LNCAP (cell line): ENCODE measurements around the gene VCL.

ENCODE experiments used
- TF ChIP-seq, protein P1 (sequence below): fragments of 450-650 bp; IDR thresholded peaks from 2 replicates; pipeline ENCODE4 v1.5.1; 2017; ENCODE audit warnings: mild to moderate bottlenecking

Gene VCL

GRCh38 chr10:74114041-74114448 is 116.1 kb downstream of the VCL start:
- TF ChIP-seq, protein P1, sequence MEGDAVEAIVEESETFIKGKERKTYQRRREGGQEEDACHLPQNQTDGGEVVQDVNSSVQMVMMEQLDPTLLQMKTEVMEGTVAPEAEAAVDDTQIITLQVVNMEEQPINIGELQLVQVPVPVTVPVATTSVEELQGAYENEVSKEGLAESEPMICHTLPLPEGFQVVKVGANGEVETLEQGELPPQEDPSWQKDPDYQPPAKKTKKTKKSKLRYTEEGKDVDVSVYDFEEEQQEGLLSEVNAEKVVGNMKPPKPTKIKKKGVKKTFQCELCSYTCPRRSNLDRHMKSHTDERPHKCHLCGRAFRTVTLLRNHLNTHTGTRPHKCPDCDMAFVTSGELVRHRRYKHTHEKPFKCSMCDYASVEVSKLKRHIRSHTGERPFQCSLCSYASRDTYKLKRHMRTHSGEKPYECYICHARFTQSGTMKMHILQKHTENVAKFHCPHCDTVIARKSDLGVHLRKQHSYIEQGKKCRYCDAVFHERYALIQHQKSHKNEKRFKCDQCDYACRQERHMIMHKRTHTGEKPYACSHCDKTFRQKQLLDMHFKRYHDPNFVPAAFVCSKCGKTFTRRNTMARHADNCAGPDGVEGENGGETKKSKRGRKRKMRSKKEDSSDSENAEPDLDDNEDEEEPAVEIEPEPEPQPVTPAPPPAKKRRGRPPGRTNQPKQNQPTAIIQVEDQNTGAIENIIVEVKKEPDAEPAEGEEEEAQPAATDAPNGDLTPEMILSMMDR = no peak

- TF ChIP-seq, protein P1 = no peak
These were observed 119.8 kb downstream of the VCL start for GRCh38 chr10:74117738-74118137.

DNA sequence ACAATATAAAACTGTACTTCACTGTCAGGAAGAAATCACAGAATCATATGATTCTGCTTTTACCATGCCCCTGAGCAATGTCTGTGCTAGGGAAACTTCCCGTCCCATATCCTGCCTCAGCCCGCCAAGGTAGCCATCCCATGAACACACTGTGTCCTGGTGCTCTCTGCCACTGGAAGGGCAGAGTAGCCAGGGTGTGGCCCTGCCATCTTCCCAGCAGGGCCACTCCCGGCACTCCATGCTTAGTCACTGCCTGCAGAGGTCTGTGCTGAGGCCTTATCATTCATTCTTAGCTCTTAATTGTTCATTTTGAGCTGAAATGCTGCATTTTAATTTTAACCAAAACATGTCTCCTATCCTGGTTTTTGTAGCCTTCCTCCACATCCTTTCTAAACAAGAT is 120.9 kb downstream of the VCL start:
- TF ChIP-seq, protein P1 = no peak

DNA sequence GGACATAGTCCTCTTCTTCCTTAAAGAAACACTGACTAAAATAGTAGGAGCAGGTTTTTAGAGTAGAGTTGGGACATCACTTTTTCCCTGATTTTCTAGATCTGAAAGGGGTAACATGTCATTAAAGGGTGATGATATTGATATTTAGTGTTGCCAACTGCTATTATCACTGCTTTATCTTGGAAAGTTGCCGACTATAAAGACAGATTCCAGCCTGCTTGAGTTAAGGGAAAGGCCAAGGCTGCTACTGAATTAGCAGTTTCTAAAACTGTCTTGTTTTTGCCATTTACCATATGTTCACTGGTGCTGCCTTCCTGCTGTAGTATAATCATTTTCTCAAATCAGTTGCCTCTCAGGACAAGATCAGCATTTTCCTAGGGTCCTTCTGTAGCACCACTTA is 123.0 kb downstream of the VCL start:
- TF ChIP-seq, protein P1 = no peak

DNA sequence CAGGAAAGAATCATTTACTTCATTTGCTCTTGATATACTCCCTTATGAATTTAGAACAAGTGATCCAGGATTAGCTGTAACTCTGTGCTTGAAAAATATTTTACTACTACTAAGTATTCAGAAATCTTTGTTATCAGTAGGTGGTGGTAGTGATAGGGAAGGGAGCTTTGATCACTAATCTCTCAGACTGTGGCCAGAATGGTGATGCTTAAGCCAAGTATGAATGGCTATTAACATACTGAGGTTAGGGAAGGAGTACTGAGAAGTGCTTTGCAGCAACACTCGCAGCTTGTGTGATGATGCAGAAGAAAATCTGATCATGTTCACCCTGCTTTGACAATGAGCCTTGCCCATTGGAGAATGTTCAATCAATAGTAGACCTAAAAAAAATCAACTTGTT is 123.5 kb downstream of the VCL start:
- TF ChIP-seq, protein P1 = no peak

DNA sequence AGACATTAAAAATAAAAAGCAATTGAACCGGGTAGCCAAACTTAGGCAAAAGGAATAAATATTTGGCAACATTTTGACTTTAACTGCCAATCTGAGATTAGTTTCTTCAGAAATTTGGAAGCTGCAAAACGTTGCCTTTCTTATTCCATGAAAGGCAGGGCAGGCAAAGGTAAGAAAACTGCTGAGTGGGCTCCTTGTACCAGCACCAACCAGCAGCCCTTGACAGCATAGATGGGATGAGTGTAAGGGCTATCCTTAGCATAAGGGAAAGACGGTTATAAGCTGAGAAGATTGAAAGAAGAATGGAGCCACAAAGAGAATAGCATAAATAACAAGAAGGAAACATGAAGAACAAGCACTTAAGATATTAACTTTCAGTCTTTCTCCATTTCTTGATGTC is 124.1 kb downstream of the VCL start:
- TF ChIP-seq, protein P1 = no peak

DNA sequence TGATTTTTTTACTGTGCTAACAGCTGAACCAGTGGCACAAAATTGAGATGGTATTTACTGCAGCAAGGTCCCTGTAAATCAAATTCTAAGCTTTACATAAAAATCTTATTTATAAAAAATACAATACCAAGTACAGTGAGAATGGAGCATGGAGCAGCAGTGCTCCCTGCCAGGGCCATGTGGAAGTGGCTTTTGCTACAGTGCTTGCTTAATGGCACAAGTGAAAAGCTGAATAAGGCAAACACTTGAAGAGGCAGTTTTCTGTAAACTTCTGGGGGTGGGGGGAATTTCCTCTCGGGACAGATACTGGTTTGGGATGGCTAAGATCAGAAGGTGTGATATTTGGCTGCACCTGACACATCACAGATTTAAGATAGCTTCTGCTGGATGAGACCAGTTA is 125.2 kb downstream of the VCL start:
- TF ChIP-seq, protein P1 = no peak
